Tibial artery (tissue), 4 donors: ENCODE data around the gene C1QTNF1.

Experiments used
- DNase-seq, 2 donors: peaks; one replicate each; pipeline ENCODE4 v3.0.0-alpha.2; 2019
- H3K27ac ChIP-seq, 2 donors: fragments of 200-600 bp; sonication (generic) in 1 of 2; 1 replicate in 1 of 2; 2 replicates in 1 of 2; pipeline ENCODE4 v1.5.1; 2018 to 2019; ENCODE audit warnings: mild to moderate bottlenecking in 1 of 2
- H3K27me3 ChIP-seq, 2 donors: fragments of 200-600 bp; sonication (generic) in 1 of 2; one replicate each; pipeline versions ENCODE4 v1.5.1 to v1.6.0; 2016 to 2019
- H3K36me3 ChIP-seq, 3 donors: fragments of 200-600 bp; sonication (generic) in 2 of 3; one replicate each; pipeline ENCODE4 v1.5.1; 2016 to 2019; ENCODE audit warnings: mild to moderate bottlenecking in 2 of 3
- H3K4me1 ChIP-seq, 4 donors: fragments of 200-600 bp; sonication (generic) in 2 of 4; 1 replicate in 3 of 4; 2 replicates in 1 of 4; pipeline ENCODE4 v1.5.1; 2016 to 2019
- H3K4me3 ChIP-seq, 2 donors: fragments of 200-600 bp; sonication (generic) in 1 of 2; 1 replicate in 1 of 2; 2 replicates in 1 of 2; pipeline ENCODE4 v1.5.1; 2018 to 2019; ENCODE audit warnings: mild to moderate bottlenecking in 2 of 2
- H3K9me3 ChIP-seq, 3 donors: fragments of 200-600 bp; sonication (generic) in 1 of 3; one replicate each; pipeline ENCODE4 v1.5.1; 2016 to 2019
- CTCF ChIP-seq, 2 experiments: fragments of 200-600 bp in 1 of 2; fragments of 450-650 bp in 1 of 2; IDR thresholded peaks; one replicate each; pipeline ENCODE4 v1.5.1; 2017 to 2019; ENCODE audit warnings: antibody characterized with exemption in 2 of 2, mild to moderate bottlenecking in 1 of 2, moderate library complexity in 1 of 2
- intact Hi-C: fragments of 100-400 bp; cut with DNase I; formaldehyde crosslinking; loops from one replicate; pipeline ENCODE4 v1.15.0; 2023; ENCODE audit warnings: low total_unique reads

The C1QTNF1 gene

GRCh38 chr17:78986048-78986648 is 37.8 kb upstream of the C1QTNF1 start:
- H3K4me1 ChIP-seq: peaks cover 0 to 14% (median 11%) of the 10 kb centered on the region in 4 donors
- H3K27ac ChIP-seq: peak overlapping the region; percentile 25 to 36
- intact Hi-C loops: no loop called here
- peak; percentile 12 to 20 for TF ChIP-seq CTCF (IDR thresholded peaks at IDR 0.05)
- peak overlapping the region; percentile 28 to 36 for H3K4me3 ChIP-seq
- no peak for DNase-seq
- H3K27me3 ChIP-seq: no peaks in the 10 kb centered on the region
- peaks cover 13 to 14% (median 13%) of the 10 kb centered on the region in 3 donors for H3K36me3 ChIP-seq
- H3K9me3 ChIP-seq: no peaks in the 10 kb centered on the region

- DNase-seq: no peak
- H3K36me3 ChIP-seq: peaks cover 15 to 19% (median 19%) of the 10 kb centered on the region in 3 donors
- peak overlapping the region; percentile 25 to 36 for H3K27ac ChIP-seq
- intact Hi-C loops: no loop called here
- no peaks in the 10 kb centered on the region for H3K27me3 ChIP-seq
- H3K4me1 ChIP-seq: peaks cover 0 to 14% (median 11%) of the 10 kb centered on the region in 4 donors
- no peak for TF ChIP-seq CTCF (IDR thresholded peaks at IDR 0.05)
- H3K9me3 ChIP-seq: no peaks in the 10 kb centered on the region
- H3K4me3 ChIP-seq: peak overlapping the region; percentile 28 to 36
These were observed 37.2 kb upstream of the C1QTNF1 start for GRCh38 chr17:78986649-78987328.

GRCh38 chr17:78988152-78988551 is 35.8 kb upstream of the C1QTNF1 start:
- H3K27ac ChIP-seq: no peak overlapping the region
- no peaks in the 10 kb centered on the region for H3K27me3 ChIP-seq
- H3K9me3 ChIP-seq: no peaks in the 10 kb centered on the region
- intact Hi-C loops: no loop called here
- no peak overlapping the region for H3K4me3 ChIP-seq
- no peak for DNase-seq
- peaks cover 0 to 14% (median 11%) of the 10 kb centered on the region in 4 donors for H3K4me1 ChIP-seq
- peaks cover 15 to 33% (median 25%) of the 10 kb centered on the region in 3 donors for H3K36me3 ChIP-seq
- TF ChIP-seq CTCF (IDR thresholded peaks at IDR 0.05): no peak

GRCh38 chr17:78990349-78991016 is 33.5 kb upstream of the C1QTNF1 start:
- no peak overlapping the region for H3K4me3 ChIP-seq
- intact Hi-C loops: no loop called here
- no peaks in the 10 kb centered on the region for H3K27me3 ChIP-seq
- no peaks in the 10 kb centered on the region for H3K9me3 ChIP-seq
- H3K36me3 ChIP-seq: peaks cover 19 to 56% (median 48%) of the 10 kb centered on the region in 3 donors
- no peak for TF ChIP-seq CTCF (IDR thresholded peaks at IDR 0.05)
- no peak overlapping the region for H3K27ac ChIP-seq
- peak in 1 of 2 donors; percentile 66 for DNase-seq
- peaks cover 0 to 16% (median 12%) of the 10 kb centered on the region in 4 donors for H3K4me1 ChIP-seq

GRCh38 chr17:78991017-78991738 is 32.8 kb upstream of the C1QTNF1 start:
- peak; percentile 11 to 47 for DNase-seq
- H3K9me3 ChIP-seq: no peaks in the 10 kb centered on the region
- no peaks in the 10 kb centered on the region for H3K27me3 ChIP-seq
- no peak overlapping the region for H3K4me3 ChIP-seq
- TF ChIP-seq CTCF (IDR thresholded peaks at IDR 0.05): no peak
- peaks cover 19 to 63% (median 54%) of the 10 kb centered on the region in 3 donors for H3K36me3 ChIP-seq
- intact Hi-C loops: no loop called here
- H3K27ac ChIP-seq: no peak overlapping the region
- H3K4me1 ChIP-seq: peaks cover 0 to 23% (median 12%) of the 10 kb centered on the region in 4 donors
